ENCODE data around the gene NOTO.

- TF ChIP-seq CTCF (optimal IDR thresholded peaks at IDR 0.05 in 1 of 3, IDR thresholded peaks at IDR 0.05 in 1 of 3, conservative IDR thresholded peaks at IDR 0.05 in 1 of 3; ENCODE audit: extremely low read depth in 1 of 3, insufficient read depth in 2 of 3, low read length in 3 of 3), result no peak
- no peak for TF ChIP-seq EZH2 (IDR thresholded peaks at IDR 0.05; ENCODE audit: low read length)
These were observed 21.4 kb downstream of the NOTO start for GRCh38 chr2:73223821-73224220.
